Thyroid gland (tissue), 4 donors: ENCODE measurements around the gene IER5L. TPM values are rescaled to one million over a fixed set of nuclear protein-coding genes. Genes with fewer than 3 reads are reported as not detected.
A peak's percentile ranks its signal among the peaks of the same experiment; 100 is the strongest.

ENCODE experiments used
- DNase-seq, 2 donors: peaks; one replicate each; pipeline ENCODE4 v3.0.0-alpha.2; 2019
- H3K27ac ChIP-seq, 3 donors: fragments of 200-600 bp; sonication (generic); 1 replicate in 2 of 3; 2 replicates in 1 of 3; pipeline ENCODE4 v1.5.1; 2016 to 2019; ENCODE audit warnings: mild to moderate bottlenecking in 1 of 3, moderate library complexity in 1 of 3
- H3K27me3 ChIP-seq: fragments of 200-600 bp; sonication (generic); one replicate; pipeline ENCODE4 v1.5.1; 2019
- H3K36me3 ChIP-seq, 2 donors: fragments of 200-600 bp; sonication (generic); one replicate each; pipeline ENCODE4 v1.5.1; 2016 to 2019
- H3K4me1 ChIP-seq, 2 donors: fragments of 200-600 bp; sonication (generic); one replicate each; pipeline ENCODE4 v1.5.1; 2017 to 2019
- H3K4me3 ChIP-seq, 3 donors: fragments of 200-600 bp; sonication (generic); replicated peaks in 1 of 3; 1 replicate in 2 of 3; 2 replicates in 1 of 3; pipeline ENCODE4 v1.5.1; 2016; ENCODE audit warnings: mild to moderate bottlenecking in 1 of 3
- H3K9me3 ChIP-seq: fragments of 200-600 bp; sonication (generic); one replicate; pipeline ENCODE4 v1.5.1; 2017
- POLR2A ChIP-seq, 2 donors: fragments of 450-650 bp; IDR thresholded peaks; one replicate each; pipeline ENCODE4 v1.6.1; 2017; ENCODE audit warnings: antibody characterized with exemption in 2 of 2, mild to moderate bottlenecking in 2 of 2, moderate library complexity in 1 of 2
- WGBS, 2 donors: methylation state at CpG; one replicate each; pipeline ENCODE4 v1.1.5; 2017; 5-methylcytosine and 5-hydroxymethylcytosine counted together
- intact Hi-C: fragments of 100-400 bp; cut with DNase I; formaldehyde crosslinking; loops from one replicate; pipeline ENCODE4 v1.15.1; 2023
- total RNA-seq, 4 donors: library from RNA; depleted of rRNA; stranded (reverse); fragments of >200 nt; gene quantifications; one replicate each; pipeline ENCODE4 v1.2.3, GENCODE V29; 2016
- TF ChIP-seq, protein P1 (sequence below), 6 experiments: fragments of 200-600 bp in 3 of 6; fragments of 450-650 bp in 3 of 6; sonication (generic) in 3 of 6; IDR thresholded peaks; one replicate each; pipeline ENCODE4 v1.5.1; 2016 to 2019; ENCODE audit warnings: antibody characterized with exemption in 6 of 6, mild to moderate bottlenecking in 2 of 6, inconsistent platforms in 1 of 6, moderate library complexity in 1 of 6

Gene IER5L
- total RNA-seq, 4 donors from 2014 or later, result 7.8 to 20.2 (median 12.6) TPM

DNA sequence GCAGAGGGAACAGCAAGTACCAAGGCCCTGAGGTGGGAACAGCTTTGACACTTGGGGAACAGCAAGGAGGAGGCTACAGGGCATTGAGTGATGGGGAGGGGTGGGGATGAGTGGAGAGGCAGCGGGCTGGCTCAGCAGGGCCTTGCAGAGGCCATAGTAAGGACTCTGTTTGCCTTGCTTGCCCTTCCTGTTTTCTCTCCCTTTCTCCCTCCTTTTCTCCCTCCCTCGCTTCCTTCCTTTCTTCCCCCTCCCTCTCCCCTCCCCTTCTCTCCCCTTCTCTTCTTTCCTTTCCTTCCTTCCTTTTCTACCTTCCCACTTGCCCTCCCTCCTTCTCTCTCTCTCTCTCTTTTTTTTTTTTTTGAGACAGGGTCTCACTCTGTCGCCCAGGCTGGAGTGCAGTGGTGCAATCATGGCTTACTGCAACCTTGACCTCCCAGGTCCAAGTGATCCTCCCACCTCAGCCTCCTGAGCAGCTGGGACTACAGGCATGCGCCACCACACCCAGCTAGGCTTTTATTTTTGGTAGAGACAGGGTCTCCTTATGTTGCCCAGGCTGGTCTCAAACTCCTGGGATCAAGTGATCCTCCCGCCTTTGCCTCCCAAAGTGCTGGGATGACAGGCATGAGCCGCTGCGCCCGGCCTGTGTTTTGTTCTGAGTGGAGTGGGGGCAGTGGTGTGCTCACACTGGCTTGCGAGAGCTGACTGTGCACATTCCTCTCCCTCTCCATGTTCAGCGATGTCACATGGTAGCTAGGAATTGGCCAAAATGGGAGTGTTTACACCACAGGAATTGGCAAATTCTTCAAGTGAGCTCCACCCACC, 17.1 kb downstream of the IER5L start:
- TF ChIP-seq, protein P1, sequence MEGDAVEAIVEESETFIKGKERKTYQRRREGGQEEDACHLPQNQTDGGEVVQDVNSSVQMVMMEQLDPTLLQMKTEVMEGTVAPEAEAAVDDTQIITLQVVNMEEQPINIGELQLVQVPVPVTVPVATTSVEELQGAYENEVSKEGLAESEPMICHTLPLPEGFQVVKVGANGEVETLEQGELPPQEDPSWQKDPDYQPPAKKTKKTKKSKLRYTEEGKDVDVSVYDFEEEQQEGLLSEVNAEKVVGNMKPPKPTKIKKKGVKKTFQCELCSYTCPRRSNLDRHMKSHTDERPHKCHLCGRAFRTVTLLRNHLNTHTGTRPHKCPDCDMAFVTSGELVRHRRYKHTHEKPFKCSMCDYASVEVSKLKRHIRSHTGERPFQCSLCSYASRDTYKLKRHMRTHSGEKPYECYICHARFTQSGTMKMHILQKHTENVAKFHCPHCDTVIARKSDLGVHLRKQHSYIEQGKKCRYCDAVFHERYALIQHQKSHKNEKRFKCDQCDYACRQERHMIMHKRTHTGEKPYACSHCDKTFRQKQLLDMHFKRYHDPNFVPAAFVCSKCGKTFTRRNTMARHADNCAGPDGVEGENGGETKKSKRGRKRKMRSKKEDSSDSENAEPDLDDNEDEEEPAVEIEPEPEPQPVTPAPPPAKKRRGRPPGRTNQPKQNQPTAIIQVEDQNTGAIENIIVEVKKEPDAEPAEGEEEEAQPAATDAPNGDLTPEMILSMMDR (IDR thresholded peaks at IDR 0.05), result no peak
- no peak for TF ChIP-seq POLR2A (IDR thresholded peaks at IDR 0.05)
- Histone ChIP-seq H3K4me1 (no peaks in the 10 kb centered on the region), H3K27me3 (no peaks in the 10 kb centered on the region), H3K9me3 (no peaks in the 10 kb centered on the region), H3K36me3 (no peaks in the 10 kb centered on the region), H3K4me3 (no peak overlapping the region), H3K27ac (no peak overlapping the region)
- DNase-seq, result peak in 1 of 2 donors; percentile 26
- intact Hi-C loops, result no loop called here
- WGBS, 2 donors, result 93 to 96% methylated on average over 10 of the region's 10 CpGs

DNA sequence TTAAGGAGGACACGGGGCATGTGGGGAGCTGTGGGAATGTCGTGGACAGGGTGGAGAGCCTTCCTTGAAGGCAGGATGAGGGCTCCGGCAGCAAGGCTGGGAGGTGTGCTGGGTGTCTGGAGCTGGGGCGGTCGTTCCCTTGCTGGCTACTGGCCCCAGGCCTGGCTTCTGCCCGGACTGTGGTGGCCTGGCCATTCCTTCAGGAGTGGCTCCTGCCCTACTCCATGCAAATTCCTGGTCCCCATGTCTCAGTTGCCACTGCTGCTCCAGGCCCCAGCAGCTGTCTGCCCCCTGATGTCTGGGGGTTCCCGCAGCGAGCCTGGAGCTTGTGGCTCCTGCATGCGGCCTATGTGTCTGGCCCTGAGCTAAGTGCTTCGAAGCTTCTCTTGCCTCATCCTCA, 21.9 kb downstream of the IER5L start:
- WGBS, 2 donors, result 90 to 95% methylated on average over 6 to 9 of the region's 10 CpGs
- no peaks in the 10 kb centered on the region for H3K4me1 ChIP-seq
- H3K4me3 ChIP-seq, result no peak overlapping the region
- H3K36me3 ChIP-seq, result no peaks in the 10 kb centered on the region
- intact Hi-C loops, result no loop called here
- H3K9me3 ChIP-seq, result no peaks in the 10 kb centered on the region
- no peak overlapping the region for H3K27ac ChIP-seq
- no peaks in the 10 kb centered on the region for H3K27me3 ChIP-seq
- DNase-seq, result no peak
- TF ChIP-seq POLR2A (IDR thresholded peaks at IDR 0.05), result no peak

DNA sequence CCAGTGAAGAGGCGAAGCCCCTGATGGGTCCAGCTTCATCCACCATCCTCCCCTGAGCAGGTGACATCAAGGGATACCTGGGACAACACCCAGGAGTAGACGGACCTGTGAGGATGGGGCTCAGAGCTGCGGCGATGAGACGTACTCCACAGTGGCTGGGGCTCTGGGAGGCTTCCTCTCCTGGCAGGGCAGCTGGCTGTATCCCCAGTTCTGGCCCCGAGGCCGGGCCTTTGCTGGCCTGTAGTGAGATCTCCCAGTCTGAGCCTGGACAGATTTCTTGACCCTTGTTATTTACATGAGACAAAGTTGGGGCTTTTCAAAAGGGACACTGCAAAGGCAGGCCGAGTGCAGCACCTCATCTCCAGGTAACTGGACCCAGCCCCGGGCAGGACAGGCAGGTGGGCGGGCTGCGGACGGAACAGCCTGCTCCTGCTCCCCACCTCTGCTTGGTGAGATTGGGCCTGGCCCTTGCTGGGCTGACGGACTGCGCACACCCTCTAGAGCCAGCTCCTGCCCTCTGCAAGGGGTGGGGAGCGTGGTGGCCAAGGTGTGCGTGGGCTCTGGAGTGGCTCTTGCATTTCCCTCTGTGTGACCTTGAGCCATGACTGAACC, 23.1 kb downstream of the IER5L start:
- Histone ChIP-seq H3K9me3 (no peaks in the 10 kb centered on the region), H3K27me3 (no peaks in the 10 kb centered on the region), H3K4me3 (no peak overlapping the region), H3K4me1 (no peaks in the 10 kb centered on the region), H3K36me3 (peaks cover 0 to 3% of the 10 kb centered on the region in 2 donors), H3K27ac (no peak overlapping the region)
- intact Hi-C loops, result no loop called here
- 91 to 93% methylated on average over 5 to 9 of the region's 16 CpGs for WGBS, 2 donors
- DNase-seq, result no peak
- no peak for TF ChIP-seq POLR2A (IDR thresholded peaks at IDR 0.05)
- TF ChIP-seq, protein P1 (IDR thresholded peaks at IDR 0.05), result no peak

DNA sequence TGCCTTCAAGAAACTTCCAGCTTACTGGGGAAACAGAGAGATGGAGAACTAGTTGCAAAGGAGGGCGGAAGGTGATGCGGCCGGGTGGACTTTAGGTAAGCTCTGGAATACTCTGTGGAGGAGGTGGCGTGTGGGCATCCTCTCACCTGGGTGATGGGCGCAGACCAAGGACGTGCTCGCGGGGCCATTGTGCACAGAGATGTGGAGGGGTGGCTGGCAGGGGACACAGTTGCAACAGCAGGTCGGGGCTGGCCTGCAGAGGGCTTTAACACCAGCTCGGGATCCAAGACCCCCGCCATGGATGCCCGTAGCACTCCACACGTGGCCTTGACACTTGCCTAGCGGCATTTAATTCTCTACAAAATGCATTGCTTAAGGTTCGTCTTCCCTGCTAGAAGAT, 26.6 kb downstream of the IER5L start:
- no peak for DNase-seq
- WGBS, 2 donors, result 92% methylated on average over 15 of the region's 15 CpGs
- H3K4me1 ChIP-seq, result peaks cover 5 to 8% of the 10 kb centered on the region in 2 donors
- H3K9me3 ChIP-seq, result no peaks in the 10 kb centered on the region
- intact Hi-C loops, result no loop called here
- TF ChIP-seq, protein P1 (IDR thresholded peaks at IDR 0.05), result no peak
- no peak for TF ChIP-seq POLR2A (IDR thresholded peaks at IDR 0.05)
- H3K27me3 ChIP-seq, result no peaks in the 10 kb centered on the region
- peaks cover 0 to 3% of the 10 kb centered on the region in 2 donors for H3K36me3 ChIP-seq
- no peak overlapping the region for H3K27ac ChIP-seq
- no peak overlapping the region for H3K4me3 ChIP-seq

DNA sequence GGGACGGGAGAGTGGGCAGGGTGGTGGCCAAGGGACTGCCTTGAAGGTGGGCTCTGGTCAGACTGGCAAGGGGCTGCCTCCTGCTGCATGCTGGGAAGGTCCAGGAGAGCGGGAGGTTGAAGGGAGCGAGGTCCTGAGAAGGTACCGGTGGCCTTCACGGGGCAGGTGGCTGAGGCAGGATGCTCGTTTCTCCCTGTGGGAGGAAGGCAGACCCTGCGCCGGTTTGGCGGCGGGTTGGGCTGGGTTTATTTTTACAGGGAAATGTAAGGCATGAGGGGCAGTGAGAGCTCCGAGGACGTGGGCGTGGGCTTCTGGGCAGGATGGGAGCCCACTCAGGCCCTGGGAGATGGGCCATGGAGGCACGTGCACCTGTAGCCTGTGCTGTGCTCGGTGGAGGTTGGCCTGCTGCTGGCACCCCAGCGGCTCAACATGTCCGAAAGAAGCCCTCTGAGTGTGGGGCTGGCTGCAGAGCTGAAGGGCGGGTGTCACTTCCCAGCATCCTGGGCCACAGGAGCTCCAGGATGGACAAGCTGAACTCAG, 27.3 kb downstream of the IER5L start:
- Histone ChIP-seq H3K27ac (no peak overlapping the region), H3K36me3 (peaks cover 0 to 3% of the 10 kb centered on the region in 2 donors), H3K27me3 (no peaks in the 10 kb centered on the region), H3K4me3 (no peak overlapping the region), H3K4me1 (peaks cover 13 to 15% of the 10 kb centered on the region in 2 donors), H3K9me3 (no peaks in the 10 kb centered on the region)
- 87 to 90% methylated on average over 17 to 18 of the region's 18 CpGs for WGBS, 2 donors
- intact Hi-C loops, result no loop called here
- no peak for DNase-seq
- TF ChIP-seq, protein P1 (IDR thresholded peaks at IDR 0.05), result no peak
- TF ChIP-seq POLR2A (IDR thresholded peaks at IDR 0.05), result no peak
